HEK293 (cell line): ENCODE measurements around the gene ASIC3.
A peak's percentile ranks its signal among the peaks of the same experiment; 100 is the strongest.

Experiments used
- CTCF ChIA-PET: fragments of 350-600 bp; formaldehyde crosslinking; extraction: SDS; loops from one replicate; lab custom pipeline; 2021; ENCODE audit warnings: antibody characterized with exemption; lab: Yijun Ruan, JAX
- POLR2A ChIA-PET: fragments of 300-600 bp; formaldehyde crosslinking; extraction: SDS; loops from one replicate; lab custom pipeline; 2020; ENCODE audit warnings: antibody characterized with exemption, inconsistent platforms; lab: Yijun Ruan, JAX
- H3K27ac ChIP-seq: fragments of 200-500 bp; sonication (Bioruptor generic); 2 replicates; pipeline ENCODE4 v1.5.1; 2014; ENCODE audit warnings: low read depth, low read length, control low read depth, inconsistent platforms; ENCODE audit errors: extremely low read depth
- H3K36me3 ChIP-seq, 2 experiments: fragments of 200-500 bp in 1 of 2; sonication (Bioruptor generic) in 1 of 2; 1 replicate in 1 of 2; 2 replicates in 1 of 2; pipeline ENCODE4 v1.5.1; 2014 to 2017; ENCODE audit warnings: inconsistent platforms in 2 of 2, low read length in 2 of 2; ENCODE audit not compliant: control insufficient read depth in 2 of 2, insufficient read depth in 1 of 2
- H3K4me1 ChIP-seq: fragments of 200-500 bp; sonication (Bioruptor generic); 2 replicates; pipeline ENCODE4 v1.5.1; 2014; ENCODE audit warnings: mild to moderate bottlenecking, low read length, inconsistent platforms; ENCODE audit not compliant: control insufficient read depth, insufficient read depth
- H3K4me3 ChIP-seq: 2 replicates; pipeline ENCODE4 v1.5.1; 2011; ENCODE audit warnings: low read depth, mild to moderate bottlenecking, control low read depth, low read length, moderate library complexity
- H3K9me3 ChIP-seq: fragments of 200-500 bp; sonication (Bioruptor generic); 2 replicates; pipeline ENCODE4 v1.5.1; 2014; ENCODE audit warnings: low read depth, low read length, inconsistent platforms; ENCODE audit not compliant: control insufficient read depth, insufficient read depth
- GLIS1 ChIP-seq: fragments of 450-650 bp; formaldehyde crosslinking; IDR thresholded peaks from 2 replicates; pipeline ENCODE4 v1.5.1; 2016; ENCODE audit warnings: missing biosample characterization, missing genetic modification characterization
- GLIS2 ChIP-seq: fragments of 450-650 bp; formaldehyde crosslinking; IDR thresholded peaks from 2 replicates; pipeline ENCODE4 v1.5.1; 2016; ENCODE audit warnings: missing biosample characterization, missing genetic modification characterization
- IKZF3 ChIP-seq: fragments of 450-650 bp; IDR thresholded peaks from 2 replicates; pipeline ENCODE4 v1.5.0; 2018; ENCODE audit warnings: missing biosample characterization, mild to moderate bottlenecking, missing genetic modification characterization, moderate library complexity
- MEIS1 ChIP-seq: sonication (generic); formaldehyde crosslinking; IDR thresholded peaks from 2 replicates; pipeline ENCODE4 v1.8.1; 2022; ENCODE audit warnings: missing genetic modification reagents, mild to moderate bottlenecking, borderline replicate concordance
- SCRT2 ChIP-seq: fragments of 450-650 bp; formaldehyde crosslinking; IDR thresholded peaks from 2 replicates; pipeline ENCODE4 v1.5.1; 2016; ENCODE audit warnings: missing biosample characterization, missing genetic modification characterization
- TCF7L2 ChIP-seq: IDR thresholded peaks from 2 replicates; pipeline ENCODE4 v1.6.1; 2011; ENCODE audit warnings: low read depth, mild to moderate bottlenecking, inconsistent platforms, low read length, moderate library complexity, borderline replicate concordance
- WT1 ChIP-seq: fragments of 450-650 bp; formaldehyde crosslinking; IDR thresholded peaks from 2 replicates; pipeline ENCODE4 v1.5.1; 2016; ENCODE audit warnings: missing biosample characterization, missing genetic modification characterization
- YY2 ChIP-seq: fragments of 450-650 bp; formaldehyde crosslinking; IDR thresholded peaks from 2 replicates; pipeline ENCODE4 v1.5.1; 2016; ENCODE audit warnings: missing biosample characterization, missing genetic modification characterization
- ZBTB1 ChIP-seq: fragments of 450-650 bp; formaldehyde crosslinking; IDR thresholded peaks from 2 replicates; pipeline ENCODE4 v1.5.1; 2016; ENCODE audit warnings: missing biosample characterization, missing genetic modification characterization
- ZFP69B ChIP-seq: fragments of 450-650 bp; formaldehyde crosslinking; IDR thresholded peaks from 2 replicates; pipeline ENCODE4 v1.5.1; 2016; ENCODE audit warnings: missing biosample characterization, missing genetic modification characterization
- ZNF140 ChIP-seq: fragments of 450-650 bp; formaldehyde crosslinking; IDR thresholded peaks from 2 replicates; pipeline ENCODE4 v1.5.1; 2016; ENCODE audit warnings: missing biosample characterization, missing genetic modification characterization
- ZNF174 ChIP-seq: fragments of 450-650 bp; formaldehyde crosslinking; IDR thresholded peaks from 2 replicates; pipeline ENCODE4 v1.5.0; 2017; ENCODE audit warnings: missing biosample characterization, mild to moderate bottlenecking, missing genetic modification characterization
- ZNF324 ChIP-seq: fragments of 450-650 bp; formaldehyde crosslinking; IDR thresholded peaks from 2 replicates; pipeline ENCODE4 v1.5.1; 2016; ENCODE audit warnings: missing biosample characterization, missing genetic modification characterization
- ZNF335 ChIP-seq: fragments of 450-650 bp; formaldehyde crosslinking; conservative IDR thresholded peaks from 2 replicates; pipeline ENCODE4 v1.5.1; 2016; ENCODE audit warnings: missing biosample characterization, missing genetic modification characterization
- ZNF366 ChIP-seq: fragments of 450-650 bp; formaldehyde crosslinking; conservative IDR thresholded peaks from 2 replicates; pipeline ENCODE4 v1.5.1; 2016; ENCODE audit warnings: missing biosample characterization, missing genetic modification characterization
- ZNF521 ChIP-seq: fragments of 450-650 bp; formaldehyde crosslinking; IDR thresholded peaks from 2 replicates; pipeline ENCODE4 v1.5.1; 2017; ENCODE audit warnings: missing biosample characterization, mild to moderate bottlenecking, missing genetic modification characterization
- ZNF544 ChIP-seq: fragments of 450-650 bp; formaldehyde crosslinking; IDR thresholded peaks from 2 replicates; pipeline ENCODE4 v1.5.0; 2017; ENCODE audit warnings: missing biosample characterization, missing genetic modification characterization
- ZNF600 ChIP-seq: fragments of 450-650 bp; formaldehyde crosslinking; IDR thresholded peaks from 2 replicates; pipeline ENCODE4 v1.5.1; 2016; ENCODE audit warnings: missing biosample characterization, missing genetic modification characterization
- ZNF624 ChIP-seq: fragments of 450-650 bp; formaldehyde crosslinking; IDR thresholded peaks from 2 replicates; pipeline ENCODE4 v1.5.1; 2017; ENCODE audit warnings: missing biosample characterization, missing genetic modification characterization
- ZNF768 ChIP-seq: fragments of 450-650 bp; formaldehyde crosslinking; IDR thresholded peaks from 2 replicates; pipeline ENCODE4 v1.5.1; 2018; ENCODE audit warnings: missing biosample characterization, mild to moderate bottlenecking, missing genetic modification characterization
- TF ChIP-seq, protein P1 (sequence below): fragments of 450-650 bp; IDR thresholded peaks from 2 replicates; pipeline ENCODE4 v1.5.1; 2018; ENCODE audit warnings: missing biosample characterization, mild to moderate bottlenecking, missing genetic modification characterization
- TF ChIP-seq, protein P2 (sequence below): fragments of 450-650 bp; formaldehyde crosslinking; conservative IDR thresholded peaks from 2 replicates; pipeline ENCODE4 v1.5.1; 2016; ENCODE audit warnings: low read depth, missing biosample characterization, missing genetic modification characterization
- TF ChIP-seq, protein P3 (sequence below): fragments of 450-650 bp; formaldehyde crosslinking; conservative IDR thresholded peaks from 2 replicates; pipeline ENCODE4 v1.5.1; 2016; ENCODE audit warnings: low read depth, missing biosample characterization, missing genetic modification characterization
- TF ChIP-seq, protein P4 (sequence below): fragments of 450-650 bp; formaldehyde crosslinking; IDR thresholded peaks from 2 replicates; pipeline ENCODE4 v1.5.1; 2017; ENCODE audit warnings: missing biosample characterization, missing genetic modification characterization
- TF ChIP-seq, protein P5 (sequence below): fragments of 450-650 bp; formaldehyde crosslinking; IDR thresholded peaks from 2 replicates; pipeline ENCODE4 v1.5.1; 2016; ENCODE audit warnings: missing biosample characterization, missing genetic modification characterization

ASIC3 gene

DNA sequence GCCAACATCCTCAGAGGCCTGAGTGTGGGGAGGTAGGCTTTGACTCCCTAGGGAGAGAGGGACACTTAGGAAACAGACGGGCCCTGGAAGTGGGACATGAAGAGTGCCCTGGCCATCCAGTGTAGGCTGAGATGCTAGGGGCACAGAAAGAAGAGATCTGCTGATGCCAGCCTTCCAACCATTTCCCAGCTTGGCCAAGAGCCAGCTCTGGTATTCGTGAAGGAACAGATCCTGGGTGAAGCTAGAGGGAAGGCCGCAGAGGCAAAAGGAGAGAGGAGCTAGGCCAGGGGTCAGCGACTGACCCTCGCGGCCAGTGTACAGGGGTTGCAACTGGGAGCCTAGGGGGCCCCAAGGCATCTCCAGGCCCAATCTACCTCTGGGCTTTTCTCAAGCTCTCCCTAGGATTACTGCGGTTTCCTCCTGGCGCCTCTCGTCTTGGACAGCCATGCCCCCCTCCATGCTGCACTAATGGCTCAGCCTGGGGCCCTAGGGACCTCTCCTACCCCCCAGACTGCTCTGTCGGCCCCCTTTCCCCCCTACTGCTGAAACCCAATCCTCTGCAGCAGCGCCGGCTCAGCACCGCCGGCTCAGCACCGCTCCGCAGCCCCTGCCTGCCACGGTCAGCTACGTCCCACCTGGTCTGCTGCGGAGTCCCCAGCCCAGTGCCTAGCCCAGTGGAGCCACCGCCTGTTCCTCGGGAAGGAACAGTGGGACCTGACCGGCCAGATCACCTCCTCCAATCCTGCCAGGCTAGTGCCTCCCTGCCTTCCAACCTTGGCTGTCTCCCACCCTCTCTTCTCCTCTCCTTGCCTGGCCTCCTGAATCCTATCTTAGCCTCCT is at the start of gene ASIC3:
Gene ASIC3, plus strand, starts transcription at position 556 of the 840 bp plus-strand sequence. CDS start 355 bp downstream, outside the sequence.
- no peaks in the 10 kb centered on the region for H3K4me1 ChIP-seq
- H3K27ac ChIP-seq = no peak within 1 kb of the TSS
- peaks cover 0 to 30% of the 10 kb centered on the region in 2 experiments; a peak in 1 of 3 replicates for H3K36me3 ChIP-seq
- H3K9me3 ChIP-seq = no peaks in the 10 kb centered on the region
- POLR2A ChIA-PET = interaction anchor here (0.6 to 1.3 kb wide), 3 partner anchors 9 to 60 kb away, joined by 3 to 7 read pairs (median 4); partner anchors contain the start of gene ABCB8
- CTCF ChIA-PET = no interaction called here
- H3K4me3 ChIP-seq = no peak within 1 kb of the TSS
- TF ChIP-seq TCF7L2 = no peak
- no peak for TF ChIP-seq MEIS1 (CRISPR knock-in tag)
- TF ChIP-seq ZNF768 (tag by site-specific recombination) = no peak
- TF ChIP-seq ZNF324 (tag by site-specific recombination) = no peak
- no peak for TF ChIP-seq SCRT2 (tag by site-specific recombination)
- TF ChIP-seq, protein P1, sequence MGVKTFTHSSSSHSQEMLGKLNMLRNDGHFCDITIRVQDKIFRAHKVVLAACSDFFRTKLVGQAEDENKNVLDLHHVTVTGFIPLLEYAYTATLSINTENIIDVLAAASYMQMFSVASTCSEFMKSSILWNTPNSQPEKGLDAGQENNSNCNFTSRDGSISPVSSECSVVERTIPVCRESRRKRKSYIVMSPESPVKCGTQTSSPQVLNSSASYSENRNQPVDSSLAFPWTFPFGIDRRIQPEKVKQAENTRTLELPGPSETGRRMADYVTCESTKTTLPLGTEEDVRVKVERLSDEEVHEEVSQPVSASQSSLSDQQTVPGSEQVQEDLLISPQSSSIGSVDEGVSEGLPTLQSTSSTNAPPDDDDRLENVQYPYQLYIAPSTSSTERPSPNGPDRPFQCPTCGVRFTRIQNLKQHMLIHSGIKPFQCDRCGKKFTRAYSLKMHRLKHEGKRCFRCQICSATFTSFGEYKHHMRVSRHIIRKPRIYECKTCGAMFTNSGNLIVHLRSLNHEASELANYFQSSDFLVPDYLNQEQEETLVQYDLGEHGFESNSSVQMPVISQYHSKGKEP (tag by site-specific recombination) = no peak
- no peak for TF ChIP-seq ZNF140
- TF ChIP-seq, protein P2, sequence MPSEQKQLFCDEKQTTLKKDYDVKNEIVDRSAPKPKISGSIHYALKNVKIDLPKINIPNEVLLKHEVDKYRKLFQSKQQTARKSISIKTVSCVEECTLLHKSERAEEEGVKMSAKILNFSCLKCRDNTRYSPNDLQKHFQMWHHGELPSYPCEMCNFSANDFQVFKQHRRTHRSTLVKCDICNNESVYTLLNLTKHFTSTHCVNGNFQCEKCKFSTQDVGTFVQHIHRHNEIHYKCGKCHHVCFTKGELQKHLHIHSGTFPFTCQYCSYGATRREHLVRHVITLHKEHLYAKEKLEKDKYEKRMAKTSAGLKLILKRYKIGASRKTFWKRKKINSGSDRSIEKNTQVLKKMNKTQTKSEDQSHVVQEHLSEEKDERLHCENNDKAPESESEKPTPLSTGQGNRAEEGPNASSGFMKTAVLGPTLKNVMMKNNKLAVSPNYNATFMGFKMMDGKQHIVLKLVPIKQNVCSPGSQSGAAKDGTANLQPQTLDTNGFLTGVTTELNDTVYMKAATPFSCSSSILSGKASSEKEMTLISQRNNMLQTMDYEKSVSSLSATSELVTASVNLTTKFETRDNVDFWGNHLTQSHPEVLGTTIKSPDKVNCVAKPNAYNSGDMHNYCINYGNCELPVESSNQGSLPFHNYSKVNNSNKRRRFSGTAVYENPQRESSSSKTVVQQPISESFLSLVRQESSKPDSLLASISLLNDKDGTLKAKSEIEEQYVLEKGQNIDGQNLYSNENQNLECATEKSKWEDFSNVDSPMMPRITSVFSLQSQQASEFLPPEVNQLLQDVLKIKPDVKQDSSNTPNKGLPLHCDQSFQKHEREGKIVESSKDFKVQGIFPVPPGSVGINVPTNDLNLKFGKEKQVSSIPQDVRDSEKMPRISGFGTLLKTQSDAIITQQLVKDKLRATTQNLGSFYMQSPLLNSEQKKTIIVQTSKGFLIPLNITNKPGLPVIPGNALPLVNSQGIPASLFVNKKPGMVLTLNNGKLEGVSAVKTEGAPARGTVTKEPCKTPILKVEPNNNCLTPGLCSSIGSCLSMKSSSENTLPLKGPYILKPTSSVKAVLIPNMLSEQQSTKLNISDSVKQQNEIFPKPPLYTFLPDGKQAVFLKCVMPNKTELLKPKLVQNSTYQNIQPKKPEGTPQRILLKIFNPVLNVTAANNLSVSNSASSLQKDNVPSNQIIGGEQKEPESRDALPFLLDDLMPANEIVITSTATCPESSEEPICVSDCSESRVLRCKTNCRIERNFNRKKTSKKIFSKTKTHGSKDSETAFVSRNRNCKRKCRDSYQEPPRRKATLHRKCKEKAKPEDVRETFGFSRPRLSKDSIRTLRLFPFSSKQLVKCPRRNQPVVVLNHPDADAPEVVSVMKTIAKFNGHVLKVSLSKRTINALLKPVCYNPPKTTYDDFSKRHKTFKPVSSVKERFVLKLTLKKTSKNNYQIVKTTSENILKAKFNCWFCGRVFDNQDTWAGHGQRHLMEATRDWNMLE = no peak
- TF ChIP-seq YY2 (tag by site-specific recombination) = no peak
- peak; percentile 57 for TF ChIP-seq ZNF600 (tag by site-specific recombination)
- TF ChIP-seq ZNF521 (tag by site-specific recombination) = no peak
- no peak for TF ChIP-seq IKZF3 (tag by site-specific recombination)
- no peak for TF ChIP-seq ZNF366
- no peak for TF ChIP-seq WT1
- TF ChIP-seq ZFP69B (tag by site-specific recombination) = no peak
- TF ChIP-seq ZNF174 (tag by site-specific recombination) = no peak
- TF ChIP-seq, protein P3, sequence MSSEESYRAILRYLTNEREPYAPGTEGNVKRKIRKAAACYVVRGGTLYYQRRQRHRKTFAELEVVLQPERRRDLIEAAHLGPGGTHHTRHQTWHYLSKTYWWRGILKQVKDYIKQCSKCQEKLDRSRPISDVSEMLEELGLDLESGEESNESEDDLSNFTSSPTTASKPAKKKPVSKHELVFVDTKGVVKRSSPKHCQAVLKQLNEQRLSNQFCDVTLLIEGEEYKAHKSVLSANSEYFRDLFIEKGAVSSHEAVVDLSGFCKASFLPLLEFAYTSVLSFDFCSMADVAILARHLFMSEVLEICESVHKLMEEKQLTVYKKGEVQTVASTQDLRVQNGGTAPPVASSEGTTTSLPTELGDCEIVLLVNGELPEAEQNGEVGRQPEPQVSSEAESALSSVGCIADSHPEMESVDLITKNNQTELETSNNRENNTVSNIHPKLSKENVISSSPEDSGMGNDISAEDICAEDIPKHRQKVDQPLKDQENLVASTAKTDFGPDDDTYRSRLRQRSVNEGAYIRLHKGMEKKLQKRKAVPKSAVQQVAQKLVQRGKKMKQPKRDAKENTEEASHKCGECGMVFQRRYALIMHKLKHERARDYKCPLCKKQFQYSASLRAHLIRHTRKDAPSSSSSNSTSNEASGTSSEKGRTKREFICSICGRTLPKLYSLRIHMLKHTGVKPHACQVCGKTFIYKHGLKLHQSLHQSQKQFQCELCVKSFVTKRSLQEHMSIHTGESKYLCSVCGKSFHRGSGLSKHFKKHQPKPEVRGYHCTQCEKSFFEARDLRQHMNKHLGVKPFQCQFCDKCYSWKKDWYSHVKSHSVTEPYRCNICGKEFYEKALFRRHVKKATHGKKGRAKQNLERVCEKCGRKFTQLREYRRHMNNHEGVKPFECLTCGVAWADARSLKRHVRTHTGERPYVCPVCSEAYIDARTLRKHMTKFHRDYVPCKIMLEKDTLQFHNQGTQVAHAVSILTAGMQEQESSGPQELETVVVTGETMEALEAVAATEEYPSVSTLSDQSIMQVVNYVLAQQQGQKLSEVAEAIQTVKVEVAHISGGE (tag by site-specific recombination) = no peak
- peak; percentile 89 for TF ChIP-seq GLIS1 (tag by site-specific recombination)
- TF ChIP-seq ZNF624 (tag by site-specific recombination) = no peak
- TF ChIP-seq ZNF544 = no peak
- TF ChIP-seq, protein P4, sequence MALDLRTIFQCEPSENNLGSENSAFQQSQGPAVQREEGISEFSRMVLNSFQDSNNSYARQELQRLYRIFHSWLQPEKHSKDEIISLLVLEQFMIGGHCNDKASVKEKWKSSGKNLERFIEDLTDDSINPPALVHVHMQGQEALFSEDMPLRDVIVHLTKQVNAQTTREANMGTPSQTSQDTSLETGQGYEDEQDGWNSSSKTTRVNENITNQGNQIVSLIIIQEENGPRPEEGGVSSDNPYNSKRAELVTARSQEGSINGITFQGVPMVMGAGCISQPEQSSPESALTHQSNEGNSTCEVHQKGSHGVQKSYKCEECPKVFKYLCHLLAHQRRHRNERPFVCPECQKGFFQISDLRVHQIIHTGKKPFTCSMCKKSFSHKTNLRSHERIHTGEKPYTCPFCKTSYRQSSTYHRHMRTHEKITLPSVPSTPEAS (tag by site-specific recombination) = no peak
- TF ChIP-seq, protein P5, sequence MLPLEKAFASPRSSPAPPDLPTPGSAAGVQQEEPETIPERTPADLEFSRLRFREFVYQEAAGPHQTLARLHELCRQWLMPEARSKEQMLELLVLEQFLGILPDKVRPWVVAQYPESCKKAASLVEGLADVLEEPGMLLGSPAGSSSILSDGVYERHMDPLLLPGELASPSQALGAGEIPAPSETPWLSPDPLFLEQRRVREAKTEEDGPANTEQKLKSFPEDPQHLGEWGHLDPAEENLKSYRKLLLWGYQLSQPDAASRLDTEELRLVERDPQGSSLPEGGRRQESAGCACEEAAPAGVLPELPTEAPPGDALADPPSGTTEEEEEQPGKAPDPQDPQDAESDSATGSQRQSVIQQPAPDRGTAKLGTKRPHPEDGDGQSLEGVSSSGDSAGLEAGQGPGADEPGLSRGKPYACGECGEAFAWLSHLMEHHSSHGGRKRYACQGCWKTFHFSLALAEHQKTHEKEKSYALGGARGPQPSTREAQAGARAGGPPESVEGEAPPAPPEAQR (tag by site-specific recombination) = no peak
- no peak for TF ChIP-seq ZBTB1 (tag by site-specific recombination)
- TF ChIP-seq GLIS2 (tag by site-specific recombination) = peak; percentile 45; the same call in 1 of the 2 replicates
- TF ChIP-seq ZNF335 (tag by site-specific recombination) = no peak
